ENCODE results near the gene POLL. TPM values are rescaled to one million over a fixed set of nuclear protein-coding genes. Genes with fewer than 3 reads are reported as not detected.

Gene POLL
- total RNA-seq, 1 experiment from 2014 or later: 27.2 TPM

GRCh38 chr10:101630633-101630920 lies 42.5 kb upstream of the POLL start:
- POLR2A ChIA-PET (ENCODE audit: low non-redundant PET): no interaction called here
- no peak for TF ChIP-seq EZH2 (IDR thresholded peaks at IDR 0.05; ENCODE audit: borderline replicate concordance, low read depth, low read length, poor library complexity, severe bottlenecking)
- no peak for TF ChIP-seq CTCF (conservative IDR thresholded peaks at IDR 0.05; ENCODE audit: low read depth, low read length)

GRCh38 chr10:101629837-101630632 lies 42.0 kb upstream of the POLL start:
- Histone ChIP-seq H3K27me3 (replicated peaks; ENCODE audit: insufficient read depth, low read depth, low read length, poor library complexity) (no peaks in the 10 kb centered on the region), H3K9me3 (ENCODE audit: low read depth, low read length, poor library complexity, severe bottlenecking) (no peaks in the 10 kb centered on the region), H3K27ac (ENCODE audit: low read depth, low read length, poor library complexity, severe bottlenecking) (no peak overlapping the region), H3K36me3 (ENCODE audit: insufficient read depth, low read length, poor library complexity, severe bottlenecking) (no peaks in the 10 kb centered on the region), H3K4me1 (ENCODE audit: insufficient read depth, low read length, poor library complexity, severe bottlenecking) (no peaks in the 10 kb centered on the region), H3K4me3 (ENCODE audit: low read depth, low read length, poor library complexity, severe bottlenecking) (no peak overlapping the region)
- ChIA-PET POLR2A (ENCODE audit: low non-redundant PET) (no interaction called here), CTCF (interaction anchor here (0.6 kb wide), 1 partner anchor 1062 kb away, joined by 3 read pairs; no protein-coding TSS in a partner anchor)
- no peak for DNase-seq (ENCODE audit: low spot score)
- intact Hi-C loops (cut with micrococcal nuclease; ENCODE audit: unreplicated experiment): no loop called here
- TF ChIP-seq EZH2 (IDR thresholded peaks at IDR 0.05; ENCODE audit: borderline replicate concordance, low read depth, low read length, poor library complexity, severe bottlenecking) (no peak), CTCF (conservative IDR thresholded peaks at IDR 0.05; ENCODE audit: low read depth, low read length) (no peak)
- no TSS peak for BruUV-seq (replicated peaks)

More at GRCh38 chr10:101630633-101630920, 42.5 kb upstream of the POLL start:
- CTCF ChIA-PET: no interaction called here
- Histone ChIP-seq H3K9me3 (ENCODE audit: low read depth, low read length, poor library complexity, severe bottlenecking) (no peaks in the 10 kb centered on the region), H3K27ac (ENCODE audit: low read depth, low read length, poor library complexity, severe bottlenecking) (no peak overlapping the region), H3K4me3 (ENCODE audit: low read depth, low read length, poor library complexity, severe bottlenecking) (no peak overlapping the region), H3K4me1 (ENCODE audit: insufficient read depth, low read length, poor library complexity, severe bottlenecking) (no peaks in the 10 kb centered on the region), H3K27me3 (replicated peaks; ENCODE audit: insufficient read depth, low read depth, low read length, poor library complexity) (no peaks in the 10 kb centered on the region), H3K36me3 (ENCODE audit: insufficient read depth, low read length, poor library complexity, severe bottlenecking) (no peaks in the 10 kb centered on the region)
- intact Hi-C loops (cut with micrococcal nuclease; ENCODE audit: unreplicated experiment): no loop called here
- no peak for DNase-seq (ENCODE audit: low spot score)
- BruUV-seq (replicated peaks): no TSS peak

DNA sequence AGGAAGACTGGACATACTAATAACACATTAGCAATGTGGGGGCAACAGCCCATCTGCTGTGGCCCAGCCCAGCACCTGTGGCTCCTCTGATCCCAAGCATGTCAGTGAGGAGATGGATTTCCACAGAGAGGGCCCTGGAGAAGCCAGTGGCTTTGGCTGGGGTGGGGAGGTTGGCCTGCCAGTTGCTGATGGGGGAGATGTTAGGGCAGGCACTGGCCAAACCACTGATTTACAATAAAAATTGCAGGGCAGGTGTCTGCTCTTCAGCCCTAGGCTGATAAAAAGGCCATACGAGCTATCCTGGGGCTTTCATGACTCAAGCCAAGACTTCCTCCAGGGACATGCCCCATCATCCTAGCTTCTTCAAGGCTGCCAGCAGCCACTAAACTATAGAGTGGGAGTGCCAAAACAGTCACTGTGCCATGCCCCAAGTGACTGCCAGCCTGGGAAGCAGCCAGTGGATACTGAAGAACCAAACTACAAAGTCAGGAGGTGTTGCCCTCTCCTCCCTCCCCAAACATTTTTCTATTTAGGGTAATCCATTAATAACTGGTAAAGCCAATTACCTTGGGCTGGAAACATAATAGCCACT lies 37.9 kb upstream of the POLL start:
- no TSS peak for BruUV-seq (replicated peaks)
- H3K4me1 ChIP-seq (ENCODE audit: insufficient read depth, low read length, poor library complexity, severe bottlenecking): no peaks in the 10 kb centered on the region
- H3K27me3 ChIP-seq (replicated peaks; ENCODE audit: insufficient read depth, low read depth, low read length, poor library complexity): no peaks in the 10 kb centered on the region
- POLR2A ChIA-PET (ENCODE audit: low non-redundant PET): no interaction called here
- no peak for DNase-seq (ENCODE audit: low spot score)
- H3K4me3 ChIP-seq (ENCODE audit: low read depth, low read length, poor library complexity, severe bottlenecking): no peak overlapping the region
- no peak for TF ChIP-seq EZH2 (IDR thresholded peaks at IDR 0.05; ENCODE audit: borderline replicate concordance, low read depth, low read length, poor library complexity, severe bottlenecking)
- TF ChIP-seq CTCF (conservative IDR thresholded peaks at IDR 0.05; ENCODE audit: low read depth, low read length): no peak
- intact Hi-C loops (cut with micrococcal nuclease; ENCODE audit: unreplicated experiment): no loop called here
- H3K36me3 ChIP-seq (ENCODE audit: insufficient read depth, low read length, poor library complexity, severe bottlenecking): no peaks in the 10 kb centered on the region
- H3K9me3 ChIP-seq (ENCODE audit: low read depth, low read length, poor library complexity, severe bottlenecking): no peaks in the 10 kb centered on the region
- no peak overlapping the region for H3K27ac ChIP-seq (ENCODE audit: low read depth, low read length, poor library complexity, severe bottlenecking)
- CTCF ChIA-PET: no interaction called here
